ENCODE measurements around the gene PRKD3.

DNA sequence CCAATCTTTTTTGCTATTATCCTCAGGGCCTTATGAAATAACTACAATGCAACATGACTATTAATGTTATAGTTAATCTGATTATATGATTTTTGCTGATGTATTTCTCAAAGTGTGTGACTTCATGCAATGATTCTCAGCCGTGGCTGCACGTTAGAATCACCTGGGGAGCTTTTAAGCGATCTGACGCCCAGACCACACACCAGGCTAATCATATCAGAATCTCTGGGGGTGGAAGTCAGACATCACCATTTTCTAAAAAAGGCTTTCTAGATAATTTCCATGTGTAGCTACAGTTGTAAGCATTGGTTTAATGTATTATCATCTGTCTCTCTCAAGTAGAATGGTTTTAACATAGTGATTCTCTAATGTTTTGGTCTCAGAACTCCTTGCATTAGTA, 14.3 kb upstream of the PRKD3 start:
- TF ChIP-seq, protein P1, sequence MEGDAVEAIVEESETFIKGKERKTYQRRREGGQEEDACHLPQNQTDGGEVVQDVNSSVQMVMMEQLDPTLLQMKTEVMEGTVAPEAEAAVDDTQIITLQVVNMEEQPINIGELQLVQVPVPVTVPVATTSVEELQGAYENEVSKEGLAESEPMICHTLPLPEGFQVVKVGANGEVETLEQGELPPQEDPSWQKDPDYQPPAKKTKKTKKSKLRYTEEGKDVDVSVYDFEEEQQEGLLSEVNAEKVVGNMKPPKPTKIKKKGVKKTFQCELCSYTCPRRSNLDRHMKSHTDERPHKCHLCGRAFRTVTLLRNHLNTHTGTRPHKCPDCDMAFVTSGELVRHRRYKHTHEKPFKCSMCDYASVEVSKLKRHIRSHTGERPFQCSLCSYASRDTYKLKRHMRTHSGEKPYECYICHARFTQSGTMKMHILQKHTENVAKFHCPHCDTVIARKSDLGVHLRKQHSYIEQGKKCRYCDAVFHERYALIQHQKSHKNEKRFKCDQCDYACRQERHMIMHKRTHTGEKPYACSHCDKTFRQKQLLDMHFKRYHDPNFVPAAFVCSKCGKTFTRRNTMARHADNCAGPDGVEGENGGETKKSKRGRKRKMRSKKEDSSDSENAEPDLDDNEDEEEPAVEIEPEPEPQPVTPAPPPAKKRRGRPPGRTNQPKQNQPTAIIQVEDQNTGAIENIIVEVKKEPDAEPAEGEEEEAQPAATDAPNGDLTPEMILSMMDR (IDR thresholded peaks at IDR 0.05), result no peak
- TF ChIP-seq POLR2A (IDR thresholded peaks at IDR 0.05) (no peak), POLR2AphosphoS5 (IDR thresholded peaks at IDR 0.05) (no peak), EP300 (IDR thresholded peaks at IDR 0.05) (no peak)

Data from gastroesophageal sphincter (tissue), 3 donors.